COLO668 (cell line): Measurements from ENCODE around the gene UBQLN1.
"Not testable (repeated sequence)": the region's sequence is repeated elsewhere in the genome, so short reads cannot be mapped to it uniquely, and the experiment has no call there.

Source experiments
- DNase-seq: peaks from one replicate; lab custom pipeline; 2025; ENCODE audit not compliant: unreplicated experiment; lab: John Stamatoyannopoulos, UW

UBQLN1 gene

GRCh38 chr9:83707768-83708514, at the start of gene UBQLN1:
UBQLN1 (minus strand) TSS chr9:83707958; CDS start chr9:83707679, 279 bp downstream.
- peak; percentile 96 for DNase-seq

DNA sequence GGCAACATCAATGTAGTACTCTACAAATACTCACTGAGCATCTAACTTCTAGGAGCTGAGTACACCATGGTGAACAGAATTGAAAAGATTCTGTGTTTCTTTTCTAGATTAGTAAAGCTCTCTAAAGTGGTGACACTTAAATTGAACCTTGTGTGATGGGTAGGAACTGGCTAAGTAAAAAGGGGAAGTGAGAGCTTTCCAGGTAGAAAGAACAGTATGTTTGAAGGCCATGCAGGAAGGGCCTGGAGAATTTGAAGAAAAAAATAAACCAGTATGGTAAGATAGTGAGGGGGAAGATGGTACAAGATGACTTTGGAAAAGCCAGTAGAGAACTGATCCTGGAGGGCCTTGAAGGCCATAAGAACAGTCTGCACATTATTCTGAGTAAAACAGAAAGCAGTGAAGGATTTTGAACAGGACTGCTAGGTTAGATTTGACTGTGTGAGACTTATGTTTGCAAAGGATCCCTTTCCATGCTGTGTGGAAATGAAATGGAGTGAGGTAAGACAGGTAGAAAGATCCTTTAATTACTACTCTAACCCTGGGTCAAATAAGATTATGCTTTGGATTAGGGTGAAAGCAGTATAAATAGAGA, 46.7 kb upstream of the UBQLN1 start:
- no peak for DNase-seq

- no peak for DNase-seq
Measured at GRCh38 chr9:83749706-83750105, 41.9 kb upstream of the UBQLN1 start.

GRCh38 chr9:83744206-83744605, 36.4 kb upstream of the UBQLN1 start:
- no peak for DNase-seq

GRCh38 chr9:83733739-83734138, 26.0 kb upstream of the UBQLN1 start:
- no peak for DNase-seq

GRCh38 chr9:83728591-83729368, 21.0 kb upstream of the UBQLN1 start:
- not testable (repeated sequence) for DNase-seq

DNA sequence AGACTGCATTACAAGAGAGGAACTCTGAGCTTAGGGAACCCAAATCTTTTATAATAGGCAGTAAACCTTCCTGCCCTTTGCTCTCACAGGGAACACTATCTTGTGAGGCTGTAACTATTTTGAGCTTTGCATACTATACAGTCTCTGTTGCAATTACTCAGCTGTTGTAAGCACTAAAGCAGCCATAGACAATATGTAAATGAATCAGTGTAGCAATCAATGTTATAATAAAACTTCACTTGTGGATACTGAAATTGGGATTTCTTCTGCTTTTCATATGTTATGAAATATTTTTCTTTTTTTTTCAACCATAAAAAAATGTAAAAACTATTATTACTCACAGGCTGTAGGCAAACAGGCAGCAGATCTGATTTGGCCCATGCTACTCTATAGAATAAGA, 16.7 kb upstream of the UBQLN1 start:
- DNase-seq, result no peak

- no peak for DNase-seq
Measured at GRCh38 chr9:83722726-83723495, 15.2 kb upstream of the UBQLN1 start.

- no peak for DNase-seq
Measured at GRCh38 chr9:83721509-83721908, 13.8 kb upstream of the UBQLN1 start.

- DNase-seq, result no peak
Measured at GRCh38 chr9:83715794-83716193, 8.0 kb upstream of the UBQLN1 start.

DNA sequence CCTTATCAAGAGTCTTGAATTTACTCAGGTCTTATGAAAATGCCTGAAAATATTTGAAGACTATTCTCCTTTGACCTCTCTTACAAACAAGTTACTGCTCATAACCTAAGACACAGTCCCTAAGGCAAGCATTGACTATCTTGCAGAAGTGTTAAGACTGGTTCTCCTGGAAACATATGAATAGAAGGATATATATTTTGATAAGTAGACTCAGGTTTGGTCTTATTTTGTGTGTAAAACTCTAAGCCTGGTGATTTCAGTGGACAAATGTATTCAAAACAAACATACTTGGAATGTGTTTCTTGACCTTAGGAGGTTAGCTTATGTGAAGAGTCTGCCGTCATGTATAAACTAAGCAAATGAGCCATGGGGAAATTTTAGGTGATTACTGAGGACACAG, 7.5 kb upstream of the UBQLN1 start:
- DNase-seq, result no peak

GRCh38 chr9:83714329-83714728, 6.6 kb upstream of the UBQLN1 start:
- DNase-seq, result no peak

- DNase-seq, result peak; percentile 67
Measured at GRCh38 chr9:83708515-83709158, 879 bp upstream of the UBQLN1 start.

- peak; percentile 80 for DNase-seq
Measured at GRCh38 chr9:83707518-83707767, 315 bp downstream of the UBQLN1 start.

DNA sequence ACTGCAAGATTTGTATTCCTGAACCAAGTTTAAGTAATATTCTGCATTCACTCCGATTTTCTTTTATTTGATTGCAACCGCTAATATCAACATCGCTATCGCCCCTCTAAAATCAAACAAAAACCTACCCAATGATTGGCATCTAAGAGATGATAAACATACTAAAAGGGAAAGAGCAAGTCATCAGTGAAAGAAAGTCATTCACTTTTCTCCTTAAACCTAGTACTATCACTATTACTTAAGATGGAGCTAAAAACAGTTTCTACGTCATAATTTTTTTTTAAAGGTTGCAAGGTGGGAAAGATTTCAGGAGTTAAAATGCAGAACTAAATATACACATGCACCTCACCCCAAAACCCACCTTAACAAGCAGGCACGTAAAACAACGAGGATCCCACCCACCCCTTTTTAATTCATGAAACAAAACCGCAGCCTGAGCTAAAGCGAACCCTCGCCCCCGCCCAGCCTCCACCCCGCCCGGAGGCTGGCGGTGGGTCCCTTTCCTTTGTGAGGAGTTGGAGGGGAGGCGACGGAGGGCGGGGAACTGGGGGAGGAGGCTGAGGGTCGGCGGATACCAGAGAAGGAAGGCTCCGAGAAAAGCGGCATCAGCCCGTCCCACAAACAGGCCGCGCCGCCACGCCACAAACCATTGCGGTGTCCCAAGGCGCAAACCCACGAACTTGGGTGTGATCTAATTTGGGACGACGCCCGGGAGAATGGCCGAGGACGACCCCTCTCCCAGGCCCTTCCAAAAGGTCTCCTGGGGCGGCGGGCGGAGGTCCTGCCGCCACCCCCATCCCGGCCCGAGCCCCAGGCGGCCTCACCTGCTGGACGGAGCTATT, 861 bp downstream of the UBQLN1 start:
- peak; percentile 37 for DNase-seq

GRCh38 chr9:83705219-83705651, 2.5 kb downstream of the UBQLN1 start:
- not testable (repeated sequence) for DNase-seq

GRCh38 chr9:83701769-83702168, 6.0 kb downstream of the UBQLN1 start:
- DNase-seq, result no peak

DNA sequence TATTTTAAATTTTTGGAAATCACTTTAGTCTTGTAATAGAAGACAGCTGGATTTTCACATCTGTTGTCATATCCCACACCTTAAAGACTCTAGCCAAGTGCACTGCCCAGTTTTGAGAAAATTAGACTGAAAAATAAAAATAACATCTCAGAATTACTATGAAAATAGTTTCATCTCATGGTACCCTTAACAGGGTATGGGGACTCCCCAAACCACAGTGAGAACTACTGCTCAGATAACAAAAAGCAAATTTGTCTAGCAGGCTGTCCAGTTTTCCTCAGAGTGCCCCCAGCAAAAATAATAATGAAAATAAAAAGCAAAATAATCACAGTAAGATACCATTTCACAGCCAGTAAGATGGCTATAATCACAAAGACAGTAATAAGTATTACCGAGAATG, 6.5 kb downstream of the UBQLN1 start:
- no peak for DNase-seq

GRCh38 chr9:83699615-83700014, 8.1 kb downstream of the UBQLN1 start:
- DNase-seq, result no peak

DNA sequence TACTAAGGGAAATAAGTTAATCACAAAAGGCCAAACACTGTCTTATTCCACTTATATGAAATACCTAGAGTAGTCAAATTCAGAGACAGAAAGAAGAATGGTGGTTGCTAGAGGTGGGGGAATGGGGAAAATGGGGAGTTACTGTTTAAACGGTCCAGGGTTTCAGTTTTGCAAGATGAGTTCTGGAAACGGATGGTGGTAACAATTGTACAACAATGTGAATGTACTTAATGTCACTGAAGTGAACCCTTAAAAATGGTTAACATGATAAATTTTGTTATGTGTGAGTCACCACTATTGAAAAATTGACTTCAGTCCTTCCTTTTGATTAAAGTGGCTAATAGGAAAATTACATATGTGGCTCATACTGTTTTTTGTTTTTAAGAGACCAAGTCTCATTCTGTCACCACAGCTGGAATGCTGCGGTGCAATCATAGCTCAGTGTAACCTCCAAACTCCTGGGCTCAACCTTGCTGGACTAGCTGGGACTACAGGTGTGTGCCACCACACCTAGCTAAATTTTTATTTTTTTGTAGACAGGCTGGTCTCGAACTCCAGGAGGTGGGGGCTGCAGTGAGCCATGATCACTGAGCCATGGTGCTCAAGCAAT, 8.7 kb downstream of the UBQLN1 start:
- no peak for DNase-seq
